GM10248 (cell line): ENCODE data around the gene TANGO2.

Experiments
- CTCF ChIA-PET: fragments of 300-600 bp; sonication (Branson Sonifier 250); formaldehyde crosslinking; extraction: SDS; loops from one replicate; lab custom pipeline; 2021; ENCODE audit warnings: antibody characterized with exemption; lab: Yijun Ruan, JAX
- POLR2A ChIA-PET: fragments of 350-650 bp; sonication (Branson Sonifier 250); formaldehyde crosslinking; extraction: SDS; loops from one replicate; lab custom pipeline; 2020; ENCODE audit warnings: antibody characterized with exemption; lab: Yijun Ruan, JAX
- DNase-seq: peaks from one replicate; pipeline ENCODE4 v3.0.0; 2012; ENCODE audit errors: extremely low spot score
- CTCF ChIP-seq: IDR thresholded peaks from 2 replicates; pipeline ENCODE4 v1.5.1; 2012; ENCODE audit warnings: mild to moderate bottlenecking, low read depth; ENCODE audit errors: extremely low read depth, missing control alignments, control extremely low read depth

TANGO2 gene

DNA sequence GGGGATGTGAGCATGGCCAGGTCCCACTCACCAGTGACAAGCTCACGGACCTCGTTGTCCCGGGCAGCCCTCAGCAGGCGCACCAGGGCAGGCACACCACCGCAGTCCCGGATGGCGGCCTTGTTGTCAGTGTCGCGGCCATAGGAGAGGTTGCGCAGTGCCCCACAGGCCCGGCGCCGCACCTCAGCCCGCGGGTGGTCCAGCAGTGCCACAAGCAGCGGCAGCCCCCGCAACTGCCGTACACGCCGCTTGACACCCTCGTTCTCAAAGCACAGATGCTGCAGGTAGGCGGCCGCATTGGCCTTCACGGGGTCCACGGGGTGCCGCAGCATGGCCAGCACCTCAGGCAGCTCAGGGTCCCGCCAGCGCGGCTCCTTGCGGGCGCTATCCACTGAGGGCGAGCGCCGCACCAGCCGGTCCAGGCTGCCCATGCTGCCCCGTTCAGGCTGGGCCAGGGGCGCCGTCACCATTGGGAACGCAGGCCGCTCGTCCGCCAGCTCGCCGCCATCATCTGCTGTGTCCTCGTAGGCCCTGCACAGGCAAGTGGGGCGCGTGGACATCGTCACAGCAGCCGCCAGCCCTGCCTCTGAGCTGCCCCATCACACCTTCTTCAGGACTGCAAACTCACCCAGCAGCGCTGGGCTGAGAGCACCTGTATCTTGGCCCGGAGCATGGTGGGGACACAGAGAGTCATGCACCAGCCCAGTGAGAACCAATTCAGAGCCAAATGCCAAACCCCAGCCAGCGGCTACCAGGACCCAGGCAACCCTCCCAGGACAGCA is 41.0 kb upstream of the TANGO2 start:
- ChIA-PET CTCF (interaction anchor here (2.1 kb wide), 1 partner anchor 10 kb away, joined by 10 read pairs; no protein-coding TSS in a partner anchor), POLR2A (no interaction called here)
- TF ChIP-seq CTCF, result no peak
- no peak for DNase-seq

DNA sequence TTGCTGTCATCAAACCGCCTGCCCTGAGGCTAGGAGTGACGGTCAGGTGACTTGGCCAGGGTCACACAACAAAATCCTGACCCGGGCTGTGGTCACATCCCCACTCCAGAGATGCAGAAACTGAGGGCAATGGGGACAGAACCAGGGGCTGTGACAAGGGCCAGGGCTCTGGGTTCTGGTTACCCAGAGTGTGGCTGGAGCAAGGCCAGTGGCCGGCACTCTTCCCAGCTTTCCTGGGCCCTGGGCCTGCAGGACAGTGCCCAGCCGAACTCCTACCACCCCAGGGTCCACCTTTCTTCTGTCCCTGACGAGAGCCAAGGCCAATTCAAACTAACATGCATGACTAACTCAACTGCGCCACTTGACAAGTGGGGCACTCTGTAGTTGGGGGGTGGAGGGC is 40.1 kb upstream of the TANGO2 start:
- DNase-seq, result no peak
- ChIA-PET POLR2A (no interaction called here), CTCF (interaction anchor here (1.5 to 1.8 kb wide), 2 partner anchors 8 to 9 kb away, joined by 3 to 6 read pairs; no protein-coding TSS in a partner anchor)
- no peak for TF ChIP-seq CTCF

- no peak for TF ChIP-seq CTCF
- ChIA-PET CTCF (interaction anchor here (1.5 to 1.8 kb wide), 2 partner anchors 8 to 10 kb away, joined by 3 to 6 read pairs; no protein-coding TSS in a partner anchor), POLR2A (no interaction called here)
- no peak for DNase-seq
Measured at GRCh38 chr22:19981171-19981960, 39.5 kb upstream of the TANGO2 start.

DNA sequence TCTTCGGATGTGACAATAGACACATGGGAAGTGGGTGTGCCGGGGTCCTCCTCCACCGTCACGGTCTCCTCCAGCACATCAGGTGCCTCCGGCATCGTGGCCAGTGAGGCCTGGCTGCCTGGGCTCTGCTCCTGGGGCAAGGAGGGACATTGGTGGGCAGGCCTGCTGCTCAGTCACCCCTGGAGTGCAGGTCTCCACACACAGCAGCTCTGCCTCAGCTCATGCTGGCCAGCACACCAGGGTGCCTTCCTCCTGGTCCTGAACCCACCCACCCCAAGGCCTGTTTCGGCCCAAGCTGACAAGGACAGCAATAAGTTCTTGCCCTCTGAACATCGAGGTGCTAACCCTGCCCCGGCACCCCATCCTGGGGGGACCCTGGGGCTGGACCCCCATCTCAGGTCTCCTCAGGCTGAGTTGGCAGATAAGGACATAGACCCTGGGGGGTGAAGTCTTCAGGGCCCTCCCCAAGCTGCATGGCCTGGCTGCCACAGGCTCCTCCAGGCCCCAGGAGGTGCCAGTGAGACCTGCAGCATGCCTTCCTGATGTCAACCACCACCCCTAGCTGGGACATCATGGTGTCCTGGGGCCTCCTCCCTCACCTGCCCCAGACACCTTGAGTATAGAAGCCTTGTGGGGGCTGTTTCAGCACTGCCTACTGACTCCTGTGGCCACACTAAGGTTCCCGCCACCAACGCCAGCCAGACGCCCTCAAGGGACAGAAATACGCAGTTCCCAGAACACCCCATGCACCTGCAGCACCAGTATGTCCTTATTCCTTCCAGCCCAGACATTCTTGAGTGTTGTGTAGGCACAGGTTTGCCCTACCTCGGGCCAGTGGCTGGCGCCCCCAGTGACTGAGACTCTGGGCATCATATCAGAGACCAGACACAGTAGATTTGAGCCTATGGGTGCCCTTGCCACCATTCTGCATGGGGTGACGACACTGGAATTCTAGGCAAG is 38.7 kb upstream of the TANGO2 start:
- POLR2A ChIA-PET, result no interaction called here
- no peak for TF ChIP-seq CTCF
- CTCF ChIA-PET, result interaction anchor here (1.5 to 1.8 kb wide), 2 partner anchors 9 to 11 kb away, joined by 3 to 6 read pairs; no protein-coding TSS in a partner anchor
- no peak for DNase-seq

DNA sequence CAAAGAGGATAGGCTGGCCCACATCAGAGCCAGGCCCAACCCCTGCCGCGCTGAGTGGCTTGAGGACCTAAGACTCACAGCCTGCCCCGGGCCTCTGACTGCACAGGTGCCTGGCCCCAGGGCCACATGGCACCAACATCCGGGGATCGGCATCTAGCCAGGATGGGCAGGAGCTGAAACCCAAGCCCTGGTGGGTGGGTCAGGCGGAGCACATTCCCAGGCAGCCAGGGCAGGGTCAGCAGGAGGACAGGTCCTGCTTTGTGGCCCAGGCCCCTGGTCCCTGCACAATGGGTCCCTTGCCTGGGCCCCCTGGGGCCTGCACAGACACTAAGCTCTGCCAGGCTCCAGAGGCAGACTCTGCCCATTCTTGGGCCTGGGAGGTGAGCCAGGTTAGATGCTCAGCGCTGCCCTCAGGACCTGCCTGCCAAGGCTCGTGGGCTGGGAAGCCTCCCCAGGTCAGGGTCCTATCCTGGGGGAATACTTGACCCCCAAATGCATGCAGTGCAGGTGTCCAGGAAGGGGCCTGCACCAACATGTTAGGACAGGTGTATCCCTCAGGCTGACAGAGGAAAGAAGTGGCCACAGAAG is 37.8 kb upstream of the TANGO2 start:
- CTCF ChIA-PET, result interaction anchor here (2.0 kb wide), 1 partner anchor 31 kb away, joined by 4 read pairs; no protein-coding TSS in a partner anchor
- TF ChIP-seq CTCF, result no peak
- DNase-seq, result no peak

More for the DNA sequence above, 37.8 kb upstream of the TANGO2 start:
- POLR2A ChIA-PET, result no interaction called here
